ENCODE measurements around the gene EVI5.

EVI5 gene

DNA sequence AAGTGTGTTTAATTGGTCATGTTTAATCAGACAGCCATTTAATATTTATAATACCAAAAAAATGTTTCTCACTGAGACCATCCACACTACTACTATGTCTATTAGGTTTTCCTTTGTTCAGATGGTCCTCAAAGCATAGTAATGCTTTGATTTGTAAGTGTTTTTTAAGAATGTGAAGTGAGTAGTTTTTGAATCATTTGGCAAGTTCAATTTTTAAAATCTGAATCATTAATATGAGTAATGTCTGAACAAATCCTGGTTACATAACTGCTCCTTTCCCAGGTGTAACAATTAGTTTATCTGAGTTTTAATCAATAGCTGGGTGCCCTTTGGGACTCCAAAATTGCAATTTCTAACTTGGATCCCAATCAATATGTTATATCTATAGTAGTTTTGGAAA, 23.5 kb upstream of the EVI5 start:
- TF ChIP-seq, protein P1, sequence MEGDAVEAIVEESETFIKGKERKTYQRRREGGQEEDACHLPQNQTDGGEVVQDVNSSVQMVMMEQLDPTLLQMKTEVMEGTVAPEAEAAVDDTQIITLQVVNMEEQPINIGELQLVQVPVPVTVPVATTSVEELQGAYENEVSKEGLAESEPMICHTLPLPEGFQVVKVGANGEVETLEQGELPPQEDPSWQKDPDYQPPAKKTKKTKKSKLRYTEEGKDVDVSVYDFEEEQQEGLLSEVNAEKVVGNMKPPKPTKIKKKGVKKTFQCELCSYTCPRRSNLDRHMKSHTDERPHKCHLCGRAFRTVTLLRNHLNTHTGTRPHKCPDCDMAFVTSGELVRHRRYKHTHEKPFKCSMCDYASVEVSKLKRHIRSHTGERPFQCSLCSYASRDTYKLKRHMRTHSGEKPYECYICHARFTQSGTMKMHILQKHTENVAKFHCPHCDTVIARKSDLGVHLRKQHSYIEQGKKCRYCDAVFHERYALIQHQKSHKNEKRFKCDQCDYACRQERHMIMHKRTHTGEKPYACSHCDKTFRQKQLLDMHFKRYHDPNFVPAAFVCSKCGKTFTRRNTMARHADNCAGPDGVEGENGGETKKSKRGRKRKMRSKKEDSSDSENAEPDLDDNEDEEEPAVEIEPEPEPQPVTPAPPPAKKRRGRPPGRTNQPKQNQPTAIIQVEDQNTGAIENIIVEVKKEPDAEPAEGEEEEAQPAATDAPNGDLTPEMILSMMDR (IDR thresholded peaks at IDR 0.05; ENCODE audit: insufficient read depth, missing control alignments): no peak
- DNase-seq (ENCODE audit: insufficient read length, low spot score): no peak
- no peak for FAIRE-seq

DNA sequence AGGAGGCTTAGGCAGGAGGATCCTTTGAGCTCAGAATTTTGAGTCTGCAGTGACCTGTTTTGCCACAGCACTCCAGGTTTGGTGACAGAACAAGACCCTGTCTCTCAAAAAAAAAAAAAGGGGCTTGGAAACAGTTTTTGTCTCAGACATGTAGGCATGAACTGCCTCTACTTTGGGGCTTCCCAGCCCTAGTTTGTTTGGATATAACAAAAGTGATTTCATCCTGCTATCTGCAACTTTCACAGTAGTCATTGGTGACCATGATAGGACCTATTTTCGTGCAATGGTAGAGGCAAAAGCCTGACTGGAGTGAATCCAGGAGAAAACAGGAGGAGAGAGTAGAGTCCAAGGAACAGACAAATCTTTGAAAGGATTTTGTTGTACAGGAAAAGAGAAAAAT, 20.3 kb upstream of the EVI5 start:
- FAIRE-seq (no peak), DNase-seq (ENCODE audit: insufficient read length, low spot score) (no peak)
- TF ChIP-seq, protein P1 (IDR thresholded peaks at IDR 0.05; ENCODE audit: insufficient read depth, missing control alignments): no peak

DNA sequence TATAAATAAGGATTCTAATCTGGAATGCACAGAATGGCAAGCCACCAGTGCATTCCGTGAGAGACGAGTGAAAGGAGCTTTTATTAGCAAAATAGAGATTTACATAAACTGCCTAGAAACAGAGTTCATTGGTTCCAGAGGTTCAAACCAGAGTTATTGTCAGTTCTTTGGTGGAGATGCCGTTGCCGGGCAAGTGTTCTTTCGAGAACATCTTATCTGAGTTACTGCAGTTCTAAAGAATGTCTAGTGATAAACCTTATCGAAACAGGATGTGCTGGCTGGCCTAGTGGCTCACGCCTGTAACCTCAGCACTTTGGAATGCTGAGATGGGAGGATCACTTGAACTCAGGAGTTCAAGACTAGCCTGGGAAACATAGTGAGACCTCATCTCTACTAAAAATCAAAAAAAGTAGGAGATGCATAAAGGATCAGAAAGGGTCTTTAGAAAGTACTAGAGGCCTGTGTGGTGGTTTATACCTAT, 19.9 kb upstream of the EVI5 start:
- DNase-seq (ENCODE audit: insufficient read length, low spot score): no peak

DNA sequence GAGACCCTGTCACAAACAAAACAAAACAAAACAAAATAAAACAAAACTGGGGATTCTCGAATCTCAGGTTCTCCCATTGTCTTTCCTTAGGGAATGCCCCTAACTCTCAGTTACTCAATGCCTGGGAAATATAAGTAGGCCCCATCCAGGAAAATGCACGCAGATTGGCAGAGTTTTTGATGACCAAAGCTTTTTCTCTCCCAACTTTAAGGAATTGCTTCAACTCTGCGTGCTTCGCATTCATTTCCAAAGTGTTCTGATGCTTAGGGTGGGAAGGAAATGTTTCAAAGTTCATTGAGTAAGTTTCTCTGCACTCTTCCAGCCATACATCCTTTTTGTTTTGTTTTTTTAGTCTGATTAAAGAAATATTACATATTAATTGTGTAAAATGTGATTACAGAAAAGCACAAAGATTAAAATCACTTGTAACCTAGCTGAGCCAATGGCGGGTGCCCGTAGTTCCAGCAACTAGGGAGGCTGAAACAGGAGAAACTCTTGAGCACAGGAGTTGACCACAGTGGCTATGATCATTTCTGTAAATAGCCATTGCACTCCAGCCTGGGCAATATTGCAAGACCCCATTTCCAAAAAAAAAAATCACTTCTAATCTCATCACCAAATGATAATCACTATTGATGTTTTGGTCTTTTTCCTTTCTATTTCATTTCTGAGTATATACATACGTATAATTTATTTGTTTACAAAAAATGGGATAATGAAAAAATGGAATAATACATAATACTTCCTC, 18.4 kb upstream of the EVI5 start:
- FAIRE-seq (no peak), DNase-seq (ENCODE audit: insufficient read length, low spot score) (no peak)
- TF ChIP-seq, protein P1 (IDR thresholded peaks at IDR 0.05; ENCODE audit: insufficient read depth, missing control alignments): no peak

More for the DNA sequence above, 19.9 kb upstream of the EVI5 start:
- FAIRE-seq: no peak
- TF ChIP-seq, protein P1 (IDR thresholded peaks at IDR 0.05; ENCODE audit: insufficient read depth, missing control alignments): no peak

DNA sequence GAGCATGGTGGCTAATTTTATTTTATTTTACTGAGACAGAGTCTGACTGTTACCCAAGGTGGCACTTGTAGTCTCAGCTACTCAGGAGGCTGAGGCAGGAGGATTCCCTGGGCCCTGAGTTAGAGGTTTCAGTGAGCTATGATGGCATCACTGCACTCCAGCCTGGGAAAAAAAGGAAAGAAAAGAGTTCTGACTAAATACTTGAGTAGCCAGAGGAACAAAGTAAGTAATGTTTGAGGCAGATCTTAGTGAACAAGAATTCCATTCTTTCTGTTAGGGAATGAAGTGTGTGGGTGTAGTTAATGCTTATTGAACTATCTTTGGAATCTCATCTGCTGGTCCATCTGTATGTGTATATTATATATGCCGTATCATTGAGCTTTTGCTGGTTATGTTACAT, 13.1 kb upstream of the EVI5 start:
- no peak for FAIRE-seq
- TF ChIP-seq, protein P1 (IDR thresholded peaks at IDR 0.05; ENCODE audit: insufficient read depth, missing control alignments): no peak
- DNase-seq (ENCODE audit: insufficient read length, low spot score): no peak

DNA sequence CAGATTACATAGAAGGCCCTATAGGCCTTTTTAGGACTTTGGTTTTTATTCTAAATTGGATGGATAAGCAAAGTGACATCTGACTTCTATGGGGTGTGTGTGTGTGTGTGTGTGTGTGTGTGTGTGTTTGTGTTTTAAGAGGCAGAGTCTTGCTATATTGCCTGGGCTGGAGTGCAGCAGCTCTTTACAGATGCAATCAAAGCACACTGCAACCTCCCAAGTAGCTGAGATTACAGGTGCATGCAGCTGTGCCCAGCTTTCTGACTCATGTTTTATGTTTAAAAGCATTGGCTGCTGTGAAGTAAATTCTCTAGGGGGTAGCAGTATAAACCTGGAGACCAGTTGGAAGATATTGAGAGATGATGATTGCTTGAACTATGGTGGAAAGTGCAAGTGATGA, 12.4 kb upstream of the EVI5 start:
- TF ChIP-seq, protein P1 (IDR thresholded peaks at IDR 0.05; ENCODE audit: insufficient read depth, missing control alignments): no peak
- no peak for FAIRE-seq
- DNase-seq (ENCODE audit: insufficient read length, low spot score): no peak

DNA sequence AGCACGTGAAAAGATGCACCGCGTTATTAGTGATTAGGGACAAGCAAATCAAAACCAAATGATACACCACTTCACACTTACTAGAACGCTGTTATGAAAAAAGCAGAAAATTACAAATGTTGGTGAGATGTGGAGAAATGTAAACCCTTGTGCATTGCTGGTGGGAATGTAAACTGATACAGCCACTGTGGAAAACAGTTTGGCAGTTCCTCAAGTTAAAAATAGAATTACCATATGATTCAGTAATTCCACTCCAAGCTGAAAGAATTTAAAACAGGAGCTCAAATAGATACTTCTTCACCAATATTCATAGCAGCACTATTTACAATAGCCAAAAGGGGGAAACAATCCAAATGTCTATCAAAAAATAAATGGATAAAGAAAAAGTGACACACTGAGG, 10.3 kb upstream of the EVI5 start:
- no peak for FAIRE-seq
- TF ChIP-seq, protein P1 (IDR thresholded peaks at IDR 0.05; ENCODE audit: insufficient read depth, missing control alignments): no peak
- DNase-seq (ENCODE audit: insufficient read length, low spot score): no peak

Data from D721Med (cell line).